IMR-90 (cell line): ENCODE results near the gene TJAP1. TPM values are rescaled to one million over a fixed set of nuclear protein-coding genes. Genes with fewer than 3 reads are reported as not detected.

Source experiments
- ATAC-seq: fragments of 200-7000 bp; cut with Tn5 transposase; 2 replicates; pipeline ENCODE4 v1.9.1; 2020; ENCODE audit warnings: low read depth, mild to moderate bottlenecking, moderate library complexity
- BruUV-seq: library from RNA; stranded (reverse); fragments of 400-500 nt; replicated peaks from 2 replicates; lab custom pipeline; 2021; lab: Mats Ljungman, UMichigan
- CTCF ChIA-PET: fragments of 300-600 bp; formaldehyde crosslinking; extraction: SDS; loops from one replicate; lab custom pipeline; 2021; ENCODE audit warnings: antibody characterized with exemption; lab: Yijun Ruan, JAX
- POLR2A ChIA-PET: fragments of 300-600 bp; sonication (Branson Sonifier 250); formaldehyde crosslinking; loops from one replicate; lab custom pipeline; 2022; ENCODE audit warnings: antibody characterized with exemption; ENCODE audit not compliant: unreplicated experiment; lab: Charles Lee
- DNase-seq: peaks from one replicate; pipeline ENCODE4 v3.0.0; 2013
- H2AFZ ChIP-seq: replicated peaks from 2 replicates; pipeline ENCODE3; 2013; ENCODE audit warnings: low read length, mild to moderate bottlenecking; ENCODE audit not compliant: poor library complexity
- H2AK5ac ChIP-seq: 2 replicates; pipeline ENCODE4 v1.6.1; 2013; ENCODE audit warnings: low read depth, low read length, inconsistent platforms
- H2AK9ac ChIP-seq: replicated peaks from 2 replicates; pipeline ENCODE3; 2013; ENCODE audit warnings: mild to moderate bottlenecking, low read depth, low read length, moderate library complexity; ENCODE audit not compliant: poor library complexity
- H2BK120ac ChIP-seq: 2 replicates; pipeline ENCODE4 v1.6.1; 2013; ENCODE audit warnings: low read depth, low read length, inconsistent platforms
- H2BK15ac ChIP-seq: 3 replicates; pipeline ENCODE4 v1.6.1; 2013; ENCODE audit warnings: low read depth, low read length, inconsistent platforms
- H2BK20ac ChIP-seq: 2 replicates; pipeline ENCODE4 v1.6.1; 2013; ENCODE audit warnings: low read depth, mild to moderate bottlenecking, inconsistent platforms, low read length, moderate library complexity
- H2BK5ac ChIP-seq: 2 replicates; pipeline ENCODE4 v1.6.1; 2013; ENCODE audit warnings: mild to moderate bottlenecking, low read depth, low read length, inconsistent platforms; ENCODE audit not compliant: poor library complexity, severe bottlenecking
- H3K14ac ChIP-seq: replicated peaks from 2 replicates; pipeline ENCODE4 v1.6.1; 2013; ENCODE audit warnings: low read depth, low read length, inconsistent platforms
- H3K18ac ChIP-seq: 2 replicates; pipeline ENCODE4 v1.6.1; 2013; ENCODE audit warnings: low read depth, low read length, control low read depth
- H3K23ac ChIP-seq: 2 replicates; pipeline ENCODE4 v1.6.1; 2013; ENCODE audit warnings: low read depth, low read length, inconsistent platforms
- H3K27ac ChIP-seq: 2 replicates; pipeline ENCODE4 v1.5.1; 2013; ENCODE audit warnings: mild to moderate bottlenecking, control low read depth, low read length; ENCODE audit not compliant: insufficient read depth
- H3K27me3 ChIP-seq: 2 replicates; pipeline ENCODE4 v1.6.1; 2013; ENCODE audit warnings: low read length; ENCODE audit not compliant: control insufficient read depth, insufficient read depth
- H3K36me3 ChIP-seq: 2 replicates; pipeline ENCODE4 v1.6.1; 2013; ENCODE audit warnings: low read length, mixed read lengths; ENCODE audit not compliant: control insufficient read depth, insufficient read depth
- H3K4ac ChIP-seq: 2 replicates; pipeline ENCODE4 v1.6.1; 2013; ENCODE audit warnings: low read depth, low read length, inconsistent platforms
- H3K4me1 ChIP-seq: 2 replicates; pipeline ENCODE4 v1.6.1; 2013; ENCODE audit warnings: low read length, mixed read lengths; ENCODE audit not compliant: control insufficient read depth, insufficient read depth
- H3K4me2 ChIP-seq: 2 replicates; pipeline ENCODE4 v1.6.1; 2013; ENCODE audit warnings: low read depth, mild to moderate bottlenecking, control low read depth, low read length, moderate library complexity
- H3K4me3 ChIP-seq: 2 replicates; pipeline ENCODE4 v1.5.1; 2013; ENCODE audit warnings: low read depth, mild to moderate bottlenecking, control low read depth, low read length, moderate library complexity; ENCODE audit not compliant: insufficient read depth
- H3K56ac ChIP-seq: 2 replicates; pipeline ENCODE4 v1.6.1; 2013; ENCODE audit warnings: low read length, inconsistent platforms; ENCODE audit not compliant: insufficient read depth; ENCODE audit errors: extremely low read depth
- H3K79me1 ChIP-seq, 2 experiments: 2 replicates each; pipeline ENCODE4 v1.6.1; 2013; ENCODE audit warnings: low read length in 2 of 2, inconsistent platforms in 1 of 2, low read depth in 1 of 2
- H3K9ac ChIP-seq: 2 replicates; pipeline ENCODE4 v1.6.1; 2013; ENCODE audit warnings: low read depth, low read length, control low read depth
- H3K9me1 ChIP-seq: 2 replicates; pipeline ENCODE4 v1.6.1; 2013; ENCODE audit warnings: low read length, inconsistent platforms; ENCODE audit not compliant: insufficient read depth
- H3K9me3 ChIP-seq: 2 replicates; pipeline ENCODE4 v1.6.1; 2013; ENCODE audit warnings: low read length; ENCODE audit not compliant: control insufficient read depth, insufficient read depth
- H4K20me1 ChIP-seq: 2 replicates; pipeline ENCODE4 v1.6.1; 2013; ENCODE audit warnings: low read length, inconsistent platforms; ENCODE audit not compliant: insufficient read depth
- H4K5ac ChIP-seq: 2 replicates; pipeline ENCODE4 v1.6.1; 2013; ENCODE audit warnings: mild to moderate bottlenecking, low read depth, low read length, control low read depth
- H4K8ac ChIP-seq, 2 experiments: 2 replicates each; pipeline ENCODE4 v1.6.1; 2013; ENCODE audit warnings: low read depth in 2 of 2, low read length in 2 of 2, control low read depth in 1 of 2, inconsistent platforms in 1 of 2
- H4K91ac ChIP-seq: 2 replicates; pipeline ENCODE4 v1.6.1; 2013; ENCODE audit warnings: low read depth, low read length, inconsistent platforms; ENCODE audit not compliant: insufficient read depth
- BHLHE40 ChIP-seq: fragments of 150-350 bp; IDR thresholded peaks from 2 replicates; pipeline ENCODE4 v1.6.1; 2016; ENCODE audit warnings: mild to moderate bottlenecking, low read depth, low read length
- CEBPB ChIP-seq: IDR thresholded peaks from 2 replicates; pipeline ENCODE4 v1.6.1; 2012; ENCODE audit warnings: low read depth, low read length, improper control_type of control experiment
- CHD1 ChIP-seq: IDR thresholded peaks from 2 replicates; pipeline ENCODE4 v1.6.1; 2012; ENCODE audit warnings: low read depth, low read length, improper control_type of control experiment
- SMC3 ChIP-seq: fragments of 150-350 bp; IDR thresholded peaks from 2 replicates; pipeline ENCODE4 v1.6.1; 2016; ENCODE audit warnings: low read depth, mild to moderate bottlenecking, antibody characterized with exemption, low read length, moderate library complexity
- WGBS, 2 experiments: methylation state at CpG; one replicate each; pipeline versions ENCODE4 v1.1.5 to v1.1.7; 2013; ENCODE audit warnings: missing lambda C conversion rate in 2 of 2; ENCODE audit not compliant: insufficient read length in 1 of 2; ENCODE audit errors: extremely low coverage in 2 of 2; 5-methylcytosine and 5-hydroxymethylcytosine counted together
- dilution Hi-C: fragments of 300-500 bp; cut with HindIII; formaldehyde crosslinking; loops from one replicate; pipeline ENCODE4 v1.14.3; 2018; ENCODE audit warnings: low sequenced_read_pairs; ENCODE audit not compliant: unreplicated experiment
- in situ Hi-C: fragments of 300-500 bp; cut with MboI; formaldehyde crosslinking; loops from 3 replicates; pipeline ENCODE4 v1.14.3; 2019; ENCODE audit warnings: low sequenced_read_pairs, inconsistent platforms, mixed read lengths
- intact Hi-C: fragments of 100-400 bp; cut with micrococcal nuclease; formaldehyde crosslinking; loops from 2 replicates; pipeline ENCODE4 v1.10.0; 2022
- polyA plus RNA-seq, 3 experiments: library from polyadenylated mRNA; depleted of rRNA; stranded (reverse); fragments of >200 nt; gene quantifications; 2 replicates each; pipeline ENCODE4 v1.2.3, GENCODE V29; 2012; ENCODE audit warnings: low replicate concordance in 1 of 3
- total RNA-seq: library from RNA; depleted of rRNA; stranded (reverse); fragments of >200 nt; gene quantifications from 2 replicates; pipeline ENCODE4 v1.2.3, GENCODE V29; 2012

Gene TJAP1
- total and polyA plus RNA-seq, 2 of the 4 experiments (the other 2 are of a cell fraction), result 12.2 to 34.2 TPM

DNA sequence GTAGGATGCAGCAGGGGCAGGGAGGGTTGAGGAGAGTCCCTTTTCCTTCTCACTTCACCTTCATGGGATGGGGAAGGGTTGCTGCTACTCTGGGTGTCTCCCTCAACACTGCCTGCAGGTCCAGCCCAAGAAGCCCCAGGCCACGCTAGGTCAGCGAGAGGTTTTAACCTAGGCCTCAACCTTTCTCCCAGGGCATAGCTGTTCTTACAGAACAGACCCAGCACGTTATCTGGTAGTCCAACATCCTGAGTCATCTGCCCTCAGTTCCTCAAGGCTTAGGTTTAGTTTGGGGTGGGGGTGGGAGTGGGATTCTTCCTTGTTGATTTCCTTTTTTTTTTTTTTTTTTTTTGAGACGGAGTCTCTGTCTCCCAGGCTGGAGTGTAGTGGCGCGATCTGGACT, 17.0 kb downstream of the TJAP1 start:
- H3K4me3 ChIP-seq, result no peak overlapping the region

More for the DNA sequence above, 17.0 kb downstream of the TJAP1 start:
- POLR2A ChIA-PET, result no interaction called here
- in situ Hi-C loops, result loop anchor here (5.0 to 10.0 kb wide), 2 partner anchors 50 to 237 kb away; no protein-coding TSS in a partner anchor
- no peak overlapping the region for H3K18ac ChIP-seq
- H3K27ac ChIP-seq, result no peak overlapping the region
- no peak overlapping the region for H2BK120ac ChIP-seq
- no peak overlapping the region for H3K23ac ChIP-seq
- no peak overlapping the region for H3K56ac ChIP-seq
- H3K4ac ChIP-seq, result no peak overlapping the region
- H3K4me2 ChIP-seq, result no peak overlapping the region
- DNase-seq (no peak), ATAC-seq (no peak)
- no peak overlapping the region for H2BK5ac ChIP-seq
- H4K5ac ChIP-seq, result no peak overlapping the region
- no peak overlapping the region for H2BK15ac ChIP-seq
- no peak overlapping the region for H2AFZ ChIP-seq
- no peak overlapping the region for H4K8ac ChIP-seq
- H3K79me1 ChIP-seq, result peaks cover 34 to 71% of the 10 kb centered on the region in 2 experiments
- CTCF ChIA-PET, result interaction anchor here (3.3 kb wide), 1 partner anchor 13 kb away, joined by 17 read pairs; no protein-coding TSS in a partner anchor
- BruUV-seq, result no TSS peak
- TF ChIP-seq SMC3, result no peak
- no peak for TF ChIP-seq CHD1
- TF ChIP-seq CEBPB, result no peak
- TF ChIP-seq BHLHE40, result no peak
- no peak overlapping the region for H2BK20ac ChIP-seq
- dilution Hi-C loops, result no loop called here
- H3K4me1 ChIP-seq, result peaks cover 46% of the 10 kb centered on the region
- peaks cover 26% of the 10 kb centered on the region; the same call in 1 of the 2 replicates for H4K20me1 ChIP-seq
- peak overlapping the region; percentile 11 for H2AK9ac ChIP-seq
- intact Hi-C loops, result no loop called here
- H3K36me3 ChIP-seq, result peaks cover 8% of the 10 kb centered on the region
- no peak overlapping the region for H3K9ac ChIP-seq
- no peaks in the 10 kb centered on the region for H3K27me3 ChIP-seq
- H3K14ac ChIP-seq, result no peak overlapping the region
- no peak overlapping the region for H4K91ac ChIP-seq
- H3K9me3 ChIP-seq, result no peaks in the 10 kb centered on the region
- peak overlapping the region; percentile 36; the same call in 1 of the 2 replicates for H2AK5ac ChIP-seq
- H3K9me1 ChIP-seq, result peaks cover 38% of the 10 kb centered on the region
- WGBS, 2 experiments, result 90% methylated on average over 2 of the region's 6 CpGs; no CpG with 5 or more reads in 1 of the 2 experiments
